ENCODE results near the gene ADCY2.

The ADCY2 gene

DNA sequence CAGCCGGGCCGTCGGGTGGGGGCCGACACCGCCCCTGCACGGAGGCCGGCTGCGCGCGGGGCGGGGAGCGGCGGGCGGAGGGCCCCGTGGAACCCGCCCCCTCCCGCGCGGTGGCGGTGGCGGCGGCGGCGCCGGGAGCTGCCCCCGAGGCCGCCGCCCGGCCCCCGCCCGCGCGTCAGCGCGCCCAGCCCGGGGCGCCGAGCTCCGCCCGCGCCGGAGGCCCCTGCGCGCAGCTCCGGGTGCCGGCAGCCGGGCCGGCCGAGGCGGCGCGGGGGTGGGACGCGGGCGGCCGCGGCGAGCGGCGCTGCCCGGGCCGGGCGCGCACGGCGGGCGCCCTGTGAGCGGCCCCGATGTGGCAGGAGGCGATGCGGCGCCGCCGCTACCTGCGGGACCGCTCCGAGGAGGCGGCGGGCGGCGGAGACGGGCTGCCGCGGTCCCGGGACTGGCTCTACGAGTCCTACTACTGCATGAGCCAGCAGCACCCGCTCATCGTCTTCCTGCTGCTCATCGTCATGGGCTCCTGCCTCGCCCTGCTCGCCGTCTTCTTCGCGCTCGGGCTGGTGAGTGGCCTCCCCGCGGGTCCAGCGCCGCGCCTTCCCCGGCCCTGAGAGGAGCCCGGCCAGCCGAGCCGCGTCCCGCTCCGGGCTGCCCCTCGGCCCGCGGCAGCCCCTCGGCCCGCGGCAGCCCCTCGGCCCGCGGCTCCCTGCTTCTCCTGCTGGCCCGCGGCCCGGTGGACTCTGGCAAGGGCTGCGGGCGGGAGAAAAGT, at the start of gene ADCY2:
Gene ADCY2, plus strand, starts transcription at position 192 of the 766 bp plus-strand sequence. Its CDS starts 159 bp downstream, at position 351.
- DNase-seq (ENCODE audit: low read depth in 2 of 2): no peak

DNA sequence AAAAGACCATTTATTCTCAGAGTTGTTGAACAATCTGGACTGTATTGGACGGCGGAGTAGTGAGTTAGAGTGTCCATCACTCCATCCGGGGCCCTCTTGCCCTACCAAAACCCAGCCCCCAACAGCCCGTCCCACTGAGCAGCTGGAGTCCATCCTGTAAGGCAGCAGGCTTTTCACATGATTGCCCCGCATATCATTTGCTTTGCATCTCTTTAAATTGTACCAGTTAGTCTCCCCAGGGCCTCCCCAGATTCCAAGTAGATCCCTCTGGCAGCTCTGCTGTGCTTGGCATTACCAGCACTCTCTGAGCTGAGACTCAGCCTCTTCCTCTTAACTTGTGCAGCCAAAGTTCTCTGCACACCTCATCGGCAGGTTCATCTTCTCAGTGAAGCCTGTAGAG, 48.6 kb upstream of the ADCY2 start:
- no peak for DNase-seq (ENCODE audit: low read depth in 2 of 2)

DNA sequence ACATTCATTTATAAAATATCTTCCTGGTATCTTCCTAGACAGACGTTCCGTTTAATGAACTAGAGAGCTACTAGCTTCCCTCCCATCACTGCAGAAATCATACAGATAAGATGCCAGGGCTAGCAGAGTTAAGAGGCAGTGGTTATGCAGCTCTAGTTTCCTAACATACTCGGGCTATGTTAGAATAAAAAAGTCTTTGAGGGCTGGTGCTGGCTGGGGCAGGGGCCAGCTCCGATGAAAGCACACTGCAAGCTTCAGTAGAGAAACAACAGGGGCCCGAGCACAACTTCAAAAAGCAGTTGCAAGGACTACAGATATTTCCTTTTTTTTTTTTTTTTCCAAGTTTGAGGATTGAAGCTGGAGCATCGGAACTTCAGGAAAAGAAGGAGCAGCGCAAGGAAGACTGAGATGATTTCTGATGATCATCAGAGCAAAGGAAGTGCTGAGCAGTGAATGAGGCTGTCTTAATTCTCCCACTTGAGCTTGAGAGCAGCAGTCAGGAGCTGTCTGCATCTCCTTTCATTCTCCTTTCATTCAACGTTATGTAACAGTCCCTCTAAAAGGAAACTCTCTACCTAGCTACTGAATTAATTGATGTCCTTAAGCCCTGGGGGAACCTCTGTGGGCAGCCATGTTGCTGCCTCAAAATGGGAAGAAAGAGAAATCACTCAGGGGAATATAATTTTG, 47.6 kb upstream of the ADCY2 start:
- no peak for DNase-seq (ENCODE audit: low read depth in 2 of 2)

GRCh38 chr5:7361593-7361992, 34.3 kb upstream of the ADCY2 start:
- DNase-seq (ENCODE audit: low read depth in 2 of 2): no peak

DNA sequence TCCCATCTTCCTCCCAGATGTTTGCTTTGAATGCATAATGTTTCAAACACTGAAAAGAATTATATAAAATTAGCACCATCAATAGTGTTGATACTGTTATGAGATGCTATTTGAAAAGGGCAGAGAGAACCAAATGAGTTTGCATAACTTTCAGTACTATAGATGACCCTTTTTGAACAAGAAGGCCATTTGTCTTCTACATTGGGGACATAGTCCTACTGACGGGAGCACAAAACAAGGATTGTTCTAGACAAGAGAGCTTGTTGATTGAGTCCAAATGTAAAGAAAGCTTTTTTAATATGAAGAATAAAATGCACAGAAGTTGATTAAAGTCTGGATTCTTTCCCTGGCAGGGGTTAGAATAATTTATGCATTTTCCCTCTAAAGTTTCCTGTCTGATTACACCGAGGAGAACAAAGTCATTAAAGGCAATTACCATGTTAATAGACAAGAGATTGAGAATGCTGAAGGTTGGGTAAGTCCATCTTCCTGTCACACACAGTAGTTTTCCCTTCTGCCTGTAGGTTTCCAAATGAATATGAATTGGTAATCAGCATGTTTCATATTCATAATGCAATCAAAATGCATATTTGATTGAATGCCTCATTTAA, 32.8 kb upstream of the ADCY2 start:
- DNase-seq (ENCODE audit: low read depth in 2 of 2): no peak

GRCh38 chr5:7364226-7364875, 31.6 kb upstream of the ADCY2 start:
- no peak for DNase-seq (ENCODE audit: low read depth in 2 of 2)

DNA sequence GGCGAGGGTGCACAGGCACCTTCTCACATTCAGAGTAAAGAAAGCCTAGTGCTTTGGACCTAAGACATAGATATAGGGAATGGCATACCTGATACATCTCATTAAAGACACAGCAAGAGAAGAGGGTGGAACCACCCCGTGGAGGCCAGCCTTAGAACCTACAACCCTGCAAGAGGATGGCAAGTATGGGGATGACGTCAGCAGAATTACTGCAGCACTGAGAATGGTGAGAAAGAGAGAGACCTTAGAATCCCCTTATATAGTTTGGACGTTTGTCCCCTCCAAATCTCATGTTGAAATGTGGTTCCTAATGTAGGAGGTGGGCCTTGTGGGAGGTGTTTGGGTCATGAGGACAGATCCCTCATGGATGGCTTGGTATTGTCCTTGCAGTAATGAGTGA, 28.2 kb upstream of the ADCY2 start:
- no peak for DNase-seq (ENCODE audit: low read depth in 2 of 2)

GRCh38 chr5:7372399-7372798, 23.5 kb upstream of the ADCY2 start:
- DNase-seq (ENCODE audit: low read depth in 2 of 2): no peak

- DNase-seq (ENCODE audit: low read depth in 2 of 2): no peak
Observed at GRCh38 chr5:7374186-7374585, 21.8 kb upstream of the ADCY2 start.

- no peak for DNase-seq (ENCODE audit: low read depth in 2 of 2)
Observed at GRCh38 chr5:7375457-7375856, 20.5 kb upstream of the ADCY2 start.

GRCh38 chr5:7376871-7377270, 19.1 kb upstream of the ADCY2 start:
- no peak for DNase-seq (ENCODE audit: low read depth in 2 of 2)

GRCh38 chr5:7377761-7378160, 18.2 kb upstream of the ADCY2 start:
- no peak for DNase-seq (ENCODE audit: low read depth in 2 of 2)

GRCh38 chr5:7382588-7382987, 13.3 kb upstream of the ADCY2 start:
- DNase-seq (ENCODE audit: low read depth in 2 of 2): no peak

- DNase-seq (ENCODE audit: low read depth in 2 of 2): no peak
Observed at GRCh38 chr5:7385681-7386080, 10.3 kb upstream of the ADCY2 start.

DNA sequence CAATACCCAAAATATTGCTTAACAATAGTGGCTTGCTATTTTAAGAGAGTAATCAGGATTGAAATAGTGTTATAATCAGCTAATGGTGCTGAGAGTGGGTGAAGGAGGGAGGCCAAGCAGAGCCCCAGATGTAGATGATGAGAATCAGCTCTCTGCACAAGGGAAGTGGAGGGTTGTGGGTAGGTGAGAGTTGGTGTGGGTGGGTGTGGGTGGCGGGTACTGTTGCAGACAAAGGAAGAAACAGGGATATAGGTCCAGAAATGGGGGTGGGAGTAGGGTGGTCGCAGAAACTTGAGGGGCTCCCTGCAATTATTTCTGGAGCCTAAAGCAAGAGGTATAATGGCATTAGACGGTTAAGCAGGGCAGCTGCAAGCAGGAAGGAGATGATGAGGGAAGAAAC, 7.4 kb upstream of the ADCY2 start:
- no peak for DNase-seq (ENCODE audit: low read depth in 2 of 2)

- no peak for DNase-seq (ENCODE audit: low read depth in 2 of 2)
Observed at GRCh38 chr5:7391215-7391614, 4.7 kb upstream of the ADCY2 start.

DNA sequence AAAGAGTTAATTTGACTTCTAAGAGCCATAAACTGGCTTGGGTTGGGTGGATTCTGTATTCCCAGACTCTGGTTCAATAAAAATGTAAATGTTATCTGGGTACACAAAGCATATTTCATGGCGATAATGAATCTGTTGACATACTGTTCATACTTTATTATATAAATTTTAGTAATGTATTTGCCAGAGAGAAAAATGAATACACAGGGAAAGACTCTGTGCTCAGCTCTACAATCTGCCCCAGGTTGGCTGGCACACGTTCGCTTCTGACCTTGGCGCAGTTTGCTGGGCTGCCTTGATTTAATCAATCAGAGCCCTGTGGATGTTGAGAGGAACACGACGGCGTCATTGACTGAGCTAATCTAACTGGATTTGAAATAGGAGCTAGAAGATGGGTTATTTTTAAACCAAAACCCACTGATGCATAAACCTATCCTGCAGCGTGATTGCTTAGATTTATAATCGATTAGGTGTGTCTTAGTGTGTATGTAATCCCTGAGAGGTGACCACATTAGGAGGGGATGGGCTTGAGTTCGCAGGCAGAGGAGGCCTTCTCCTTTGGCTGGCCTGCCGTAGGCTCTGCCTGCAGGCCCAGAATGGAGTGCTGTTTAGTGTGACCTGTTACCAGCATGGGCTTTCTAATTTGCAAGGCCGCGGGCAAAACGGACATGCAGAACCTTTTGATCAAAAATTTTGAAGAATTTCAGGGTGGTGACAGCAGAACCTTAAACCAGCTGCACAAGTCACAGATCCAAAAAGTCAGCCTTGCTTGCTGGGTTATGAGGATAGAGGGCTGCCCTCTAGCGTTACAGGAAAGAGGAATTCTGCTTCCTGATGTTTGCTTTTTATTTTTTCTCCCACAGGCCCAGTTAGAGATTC, 3.9 kb upstream of the ADCY2 start:
- no peak for DNase-seq (ENCODE audit: low read depth in 2 of 2)

- DNase-seq (ENCODE audit: low read depth in 2 of 2): no peak
Observed at GRCh38 chr5:7392693-7393024, 3.3 kb upstream of the ADCY2 start.

- DNase-seq (ENCODE audit: low read depth in 2 of 2): no peak
Observed at GRCh38 chr5:7393921-7394799, 1.8 kb upstream of the ADCY2 start.

DNA sequence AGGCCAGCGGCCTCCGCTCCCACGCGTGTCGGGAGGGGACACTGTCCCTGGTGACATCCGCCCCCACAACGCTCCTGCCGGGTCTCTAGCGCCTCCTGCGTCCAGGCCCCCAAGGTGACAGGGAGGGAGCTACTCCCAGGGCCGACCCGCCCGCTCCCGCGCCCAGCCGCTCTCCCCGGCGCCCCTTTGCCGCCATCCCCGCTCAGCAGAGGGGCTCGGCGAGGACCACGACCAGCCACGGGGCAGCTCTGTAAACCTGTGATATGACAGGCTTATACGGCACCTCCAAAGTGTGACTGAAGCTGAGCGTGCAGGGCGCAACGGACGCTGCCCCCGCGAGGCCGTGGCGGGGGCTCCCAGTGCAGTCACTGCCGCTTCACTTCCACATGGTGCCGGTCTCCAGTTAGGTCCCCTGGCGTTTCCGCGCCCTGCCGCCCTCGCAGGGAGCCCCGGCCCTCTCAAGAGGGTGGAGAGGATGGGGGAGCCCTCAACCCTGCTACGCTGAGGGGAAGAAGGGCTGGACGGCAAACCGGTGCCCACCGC, 978 bp upstream of the ADCY2 start:
- DNase-seq (ENCODE audit: low read depth in 2 of 2): no peak
